Cardiac septum (tissue), 1 donor: ENCODE data around the gene RAPGEF1. TPM values are rescaled to one million over a fixed set of nuclear protein-coding genes. Genes with fewer than 3 reads are reported as not detected.
A peak's percentile ranks its signal among the peaks of the same experiment; 100 is the strongest.
"Not testable (repeated sequence)": the region's sequence is repeated elsewhere in the genome, so short reads cannot be mapped to it uniquely, and the experiment has no call there.

ENCODE experiments used
- DNase-seq: peaks from one replicate; pipeline ENCODE4 v3.0.0-alpha.2; 2020; ENCODE audit warnings: low spot score
- intact Hi-C: fragments of 100-400 bp; cut with DNase I; formaldehyde crosslinking; loops from one replicate; pipeline ENCODE4 v1.14.0; 2022
- total RNA-seq: library from RNA; stranded (reverse); fragmentation: NEBNext Ultra II Directional; extraction: Animal tissue kit (Norgen Biotek cat#: 25700); gene quantifications from one replicate; pipeline ENCODE4 v1.2.1, GENCODE V29; 2021
- donor health status: DM: no; HTN: no; CAD: no.

RAPGEF1 gene
- total RNA-seq, 1 donor from 2014 or later: 115 TPM

- intact Hi-C loops: no loop called here
- no peak for DNase-seq
Observed at GRCh38 chr9:131697097-131697496, 42.8 kb downstream of the RAPGEF1 start.

GRCh38 chr9:131695836-131696460 lies 43.9 kb downstream of the RAPGEF1 start:
- intact Hi-C loops: no loop called here
- no peak for DNase-seq

- intact Hi-C loops: no loop called here
- DNase-seq: no peak
Observed at GRCh38 chr9:131695366-131695765, 44.5 kb downstream of the RAPGEF1 start.

- DNase-seq: no peak
- intact Hi-C loops: no loop called here
Observed at GRCh38 chr9:131693651-131694597, 46.0 kb downstream of the RAPGEF1 start.

GRCh38 chr9:131692612-131693562 lies 47.0 kb downstream of the RAPGEF1 start:
- no peak for DNase-seq
- intact Hi-C loops: no loop called here

GRCh38 chr9:131691969-131692611 lies 47.8 kb downstream of the RAPGEF1 start:
- DNase-seq: no peak
- intact Hi-C loops: no loop called here

GRCh38 chr9:131690941-131691573 lies 48.8 kb downstream of the RAPGEF1 start:
- intact Hi-C loops: no loop called here
- no peak for DNase-seq

GRCh38 chr9:131690462-131690861 lies 49.4 kb downstream of the RAPGEF1 start:
- intact Hi-C loops: no loop called here
- DNase-seq: no peak

- no peak for DNase-seq
- intact Hi-C loops: no loop called here
Observed at GRCh38 chr9:131688377-131688776, 51.5 kb downstream of the RAPGEF1 start.

- intact Hi-C loops: no loop called here
- no peak for DNase-seq
Observed at GRCh38 chr9:131685753-131686706, 53.8 kb downstream of the RAPGEF1 start.

GRCh38 chr9:131683094-131683493 lies 56.8 kb downstream of the RAPGEF1 start:
- DNase-seq, intact Hi-C loops: not testable (repeated sequence)

GRCh38 chr9:131682261-131682660 lies 57.6 kb downstream of the RAPGEF1 start:
- no peak for DNase-seq
- intact Hi-C loops: no loop called here

GRCh38 chr9:131681826-131682225 lies 58.0 kb downstream of the RAPGEF1 start:
- intact Hi-C loops, DNase-seq: not testable (repeated sequence)

- DNase-seq, intact Hi-C loops: not testable (repeated sequence)
Observed at GRCh38 chr9:131681108-131681507, 58.8 kb downstream of the RAPGEF1 start.

- DNase-seq: no peak
- intact Hi-C loops: loop anchor here (5.0 kb wide), 2 partner anchors 53 to 72 kb away; no protein-coding TSS in a partner anchor
Observed at GRCh38 chr9:131679261-131680020, 60.4 kb downstream of the RAPGEF1 start.

GRCh38 chr9:131678499-131679111 lies 61.3 kb downstream of the RAPGEF1 start:
- intact Hi-C loops: loop anchor here (5.0 kb wide), 2 partner anchors 54 to 71 kb away; no protein-coding TSS in a partner anchor
- peak; percentile 85 for DNase-seq
